ENCODE data around the gene MTHFD1.

Gene MTHFD1

DNA sequence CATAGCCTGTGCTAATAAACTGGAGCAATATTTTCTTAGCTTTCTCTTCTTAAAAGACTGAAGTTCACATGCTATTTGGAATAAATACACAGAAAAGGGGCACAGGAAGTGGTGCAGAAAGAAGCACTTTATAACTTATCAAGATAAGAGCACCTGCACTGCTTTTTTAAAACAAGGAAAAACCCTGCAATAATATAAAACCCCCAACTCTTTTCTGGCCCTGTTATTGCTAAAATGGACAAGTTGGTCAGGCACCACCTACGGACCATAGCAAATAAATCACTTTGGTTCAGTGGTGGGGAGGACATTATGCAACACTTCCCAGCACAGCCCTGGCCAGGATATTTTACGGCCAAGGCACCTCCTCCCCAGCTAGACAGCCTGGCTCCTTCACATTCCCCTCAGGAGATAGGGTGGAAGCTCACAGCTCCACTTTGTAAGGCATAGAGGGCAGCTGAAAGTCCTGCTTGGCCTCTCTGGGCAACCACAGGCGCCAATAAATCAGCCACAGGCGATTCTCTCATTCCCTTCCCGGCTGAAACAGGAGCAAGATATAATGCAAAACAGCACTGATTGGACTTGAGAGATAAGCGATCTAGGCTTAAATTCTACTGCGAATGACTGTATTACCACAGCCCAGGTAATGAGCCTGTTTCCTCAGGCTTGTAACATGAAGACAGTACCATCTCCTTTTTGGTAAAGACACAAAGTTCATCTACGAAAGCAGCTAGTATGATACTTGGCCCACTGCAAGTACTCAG is 113.4 kb downstream of the MTHFD1 start:
- peak overlapping the region; percentile 97 for H3K27ac ChIP-seq

DNA sequence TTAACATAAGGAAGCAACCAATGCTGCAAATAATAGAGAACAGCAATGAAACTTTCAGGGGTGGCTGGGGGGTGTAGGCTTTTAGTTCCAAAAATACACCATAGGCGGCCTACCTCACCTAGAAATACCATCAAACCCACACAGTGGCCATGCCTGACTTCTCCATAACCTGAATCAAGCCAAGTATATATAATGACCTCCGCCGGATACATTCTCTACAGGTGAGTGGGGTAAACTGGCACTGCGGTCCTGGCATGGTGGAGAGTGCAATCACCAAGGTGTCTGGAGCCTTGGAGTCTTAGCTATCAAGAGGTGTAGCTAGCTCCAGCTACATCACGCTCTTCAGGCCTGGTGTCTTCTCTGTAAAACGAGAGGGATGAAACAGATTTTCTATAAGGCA is 114.3 kb downstream of the MTHFD1 start:
- H3K27ac ChIP-seq = peak overlapping the region; percentile 97
- no peak for TF ChIP-seq ZFX (IDR thresholded peaks at IDR 0.05)
- TF ChIP-seq, protein P1, sequence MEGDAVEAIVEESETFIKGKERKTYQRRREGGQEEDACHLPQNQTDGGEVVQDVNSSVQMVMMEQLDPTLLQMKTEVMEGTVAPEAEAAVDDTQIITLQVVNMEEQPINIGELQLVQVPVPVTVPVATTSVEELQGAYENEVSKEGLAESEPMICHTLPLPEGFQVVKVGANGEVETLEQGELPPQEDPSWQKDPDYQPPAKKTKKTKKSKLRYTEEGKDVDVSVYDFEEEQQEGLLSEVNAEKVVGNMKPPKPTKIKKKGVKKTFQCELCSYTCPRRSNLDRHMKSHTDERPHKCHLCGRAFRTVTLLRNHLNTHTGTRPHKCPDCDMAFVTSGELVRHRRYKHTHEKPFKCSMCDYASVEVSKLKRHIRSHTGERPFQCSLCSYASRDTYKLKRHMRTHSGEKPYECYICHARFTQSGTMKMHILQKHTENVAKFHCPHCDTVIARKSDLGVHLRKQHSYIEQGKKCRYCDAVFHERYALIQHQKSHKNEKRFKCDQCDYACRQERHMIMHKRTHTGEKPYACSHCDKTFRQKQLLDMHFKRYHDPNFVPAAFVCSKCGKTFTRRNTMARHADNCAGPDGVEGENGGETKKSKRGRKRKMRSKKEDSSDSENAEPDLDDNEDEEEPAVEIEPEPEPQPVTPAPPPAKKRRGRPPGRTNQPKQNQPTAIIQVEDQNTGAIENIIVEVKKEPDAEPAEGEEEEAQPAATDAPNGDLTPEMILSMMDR (conservative IDR thresholded peaks at IDR 0.05) = no peak

More for the DNA sequence above, 113.4 kb downstream of the MTHFD1 start:
- TF ChIP-seq, protein P1 (conservative IDR thresholded peaks at IDR 0.05) = peak; percentile 12; the same call in 1 of the 2 replicates
- no peak for TF ChIP-seq ZFX (IDR thresholded peaks at IDR 0.05)

DNA sequence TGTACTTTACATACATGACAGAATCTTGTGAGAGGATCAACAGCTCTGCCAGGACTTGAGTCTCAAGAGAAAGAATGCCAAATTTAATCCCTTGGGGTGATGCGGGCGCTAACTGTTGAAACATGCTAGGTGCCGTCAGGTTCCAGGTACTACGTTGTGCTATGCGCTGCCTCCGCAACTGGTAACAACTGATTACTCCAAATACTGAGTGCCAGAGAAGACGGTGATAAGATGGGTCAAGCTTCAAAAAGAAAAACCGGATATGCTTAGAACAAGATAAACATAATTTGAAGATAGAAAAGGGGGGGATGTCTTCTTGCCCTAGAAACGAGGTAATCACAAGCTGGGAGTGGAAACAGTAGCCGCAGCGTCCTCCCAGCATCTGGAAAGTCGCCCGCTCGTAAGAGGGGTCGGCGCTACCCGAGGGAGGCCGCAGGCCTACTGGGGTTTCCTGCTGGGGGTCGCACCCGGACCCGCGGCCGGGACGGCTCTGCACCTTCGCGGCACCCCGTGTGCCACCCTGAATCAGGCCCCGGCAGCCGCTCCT is 114.8 kb downstream of the MTHFD1 start:
- peak overlapping the region; percentile 97 for H3K27ac ChIP-seq
- TF ChIP-seq, protein P1 (conservative IDR thresholded peaks at IDR 0.05) = no peak
- TF ChIP-seq ZFX (IDR thresholded peaks at IDR 0.05) = no peak; the same call in 1 of the 2 replicates

DNA sequence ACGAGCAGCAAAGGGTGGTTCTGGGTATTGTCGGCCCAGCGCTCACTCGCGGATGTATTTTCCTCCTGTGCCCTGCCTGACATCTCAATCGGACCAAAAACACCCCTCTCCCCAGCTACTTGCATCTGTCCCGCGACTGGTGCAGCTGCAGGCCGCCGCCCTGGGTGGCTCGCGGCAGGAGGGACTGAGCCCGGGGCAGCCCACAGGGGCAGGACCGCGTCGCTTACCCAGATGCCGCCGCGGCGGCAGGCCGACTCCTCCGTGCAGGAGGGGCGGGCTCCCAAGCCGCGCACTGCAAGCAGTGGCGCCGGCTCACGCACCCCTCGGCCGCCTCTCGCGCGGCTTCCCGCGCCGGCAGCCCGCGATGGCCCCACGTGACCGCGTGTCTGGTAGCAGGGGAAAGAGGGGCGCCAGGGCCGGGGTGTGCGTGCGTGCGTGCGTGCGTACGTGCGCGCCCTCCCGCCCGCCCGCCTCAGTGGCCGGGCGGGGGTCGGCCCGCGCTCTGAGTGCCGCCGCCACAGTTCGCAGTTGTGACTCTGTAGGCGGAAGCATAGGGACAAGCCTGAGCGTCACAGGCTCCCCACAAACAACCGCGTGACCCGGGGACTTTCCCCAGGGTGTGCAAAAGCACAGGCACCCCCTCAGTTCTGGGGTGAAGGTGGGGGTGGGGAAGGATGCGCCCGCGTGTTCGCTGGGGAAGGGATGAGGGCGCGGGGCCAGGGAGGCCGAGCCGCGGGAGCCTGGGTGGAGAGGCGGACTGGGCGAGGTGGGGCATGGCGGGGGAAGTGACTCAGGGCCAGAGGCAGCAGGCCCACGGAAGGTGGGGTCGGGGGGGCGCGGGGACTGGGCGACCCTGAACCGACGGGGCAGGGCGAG is 115.5 kb downstream of the MTHFD1 start, which contains the start of gene ZBTB25:
Gene ZBTB25 (minus strand): TSS at position 405 of the 876 bp plus-strand sequence. CDS start 13,305 bp downstream, outside the sequence.
- peak within 1 kb of the TSS; percentile 97 for H3K27ac ChIP-seq
- TF ChIP-seq, protein P1 (conservative IDR thresholded peaks at IDR 0.05) = no peak
- peak; percentile 61; the same call in 1 of the 2 replicates for TF ChIP-seq ZFX (IDR thresholded peaks at IDR 0.05)

DNA sequence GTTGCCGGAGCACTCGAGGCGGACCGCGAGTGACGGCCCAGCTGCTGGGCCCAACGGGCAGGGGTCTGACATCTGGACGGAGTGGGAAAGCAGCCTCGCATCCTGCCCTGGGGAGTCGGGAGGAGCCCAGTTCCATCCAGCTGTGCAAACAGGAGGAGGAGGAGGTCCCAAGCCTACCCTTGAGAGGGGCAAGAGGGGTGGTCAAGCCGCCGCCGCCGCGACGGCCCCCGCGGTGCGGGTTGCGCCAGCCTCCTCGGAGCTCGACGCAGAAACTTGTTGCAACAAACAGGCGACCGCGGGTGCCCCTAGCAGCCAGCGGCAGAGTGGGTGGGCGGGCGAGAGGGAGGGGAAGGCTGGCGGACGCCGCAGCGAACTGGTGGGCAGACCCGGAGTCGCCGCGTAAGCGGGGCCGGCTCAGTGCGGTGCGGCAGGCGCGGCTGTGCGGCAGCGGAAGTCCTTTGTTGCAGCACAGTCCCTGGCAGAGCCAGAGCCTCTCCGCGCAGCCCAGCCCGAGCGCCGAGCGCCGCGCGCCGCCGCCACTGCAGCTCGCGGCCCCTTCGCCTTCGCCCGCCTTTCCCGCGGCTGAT is 116.2 kb downstream of the MTHFD1 start, which contains the start of gene ZBTB1:
Gene ZBTB1 (plus strand): TSS at position 461 of the 587 bp plus-strand sequence. CDS start 16,735 bp downstream, outside the sequence.
- no peak for TF ChIP-seq ZFX (IDR thresholded peaks at IDR 0.05)
- TF ChIP-seq, protein P1 (conservative IDR thresholded peaks at IDR 0.05) = no peak
- peak within 1 kb of the TSS; percentile 97 for H3K27ac ChIP-seq

DNA sequence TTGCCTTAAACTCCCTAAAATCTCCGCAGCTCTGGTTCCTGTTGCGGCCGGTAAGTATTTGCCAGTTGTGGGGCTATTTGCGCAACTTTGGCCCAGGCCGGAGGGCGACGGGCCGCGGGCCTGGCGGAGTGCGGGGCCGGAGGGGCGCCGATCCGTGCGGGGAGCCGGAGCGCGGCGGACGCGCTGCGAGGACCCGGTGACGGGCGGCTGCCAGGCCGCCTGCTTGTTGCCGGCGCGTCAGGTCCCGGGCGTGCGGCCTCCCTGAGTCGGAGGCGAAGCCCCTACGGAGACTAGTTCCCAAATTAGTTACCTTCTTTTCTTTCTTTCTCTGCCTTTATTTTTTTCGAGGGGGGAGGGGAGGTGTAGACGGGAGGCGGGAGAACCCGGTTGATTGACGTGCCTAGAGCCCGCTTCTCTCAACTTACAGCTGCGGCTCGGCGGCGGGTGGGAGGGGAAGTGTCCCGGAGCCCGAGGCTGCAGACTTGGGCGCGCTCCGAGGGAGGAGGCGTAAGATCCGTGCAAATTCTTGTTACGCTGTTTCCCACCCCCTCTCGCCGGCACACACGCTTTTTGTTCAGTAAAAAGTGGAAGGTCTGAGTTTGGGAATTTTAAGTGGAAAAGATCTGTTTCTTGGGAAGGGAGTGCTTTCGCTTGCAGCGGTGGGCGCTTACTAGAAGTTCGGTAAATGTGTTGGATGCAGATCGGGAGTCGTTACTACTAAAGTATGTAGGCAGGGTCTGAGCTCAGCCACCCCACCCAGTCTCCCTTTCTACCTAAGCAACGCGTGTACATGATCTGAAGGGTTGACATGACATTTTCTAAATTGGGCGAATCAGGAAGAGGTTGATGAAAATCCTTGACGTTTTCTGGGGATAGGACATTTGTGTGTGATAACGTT is 117.0 kb downstream of the MTHFD1 start:
- TF ChIP-seq, protein P1 (conservative IDR thresholded peaks at IDR 0.05) = no peak
- peak; percentile 95 for TF ChIP-seq ZFX (IDR thresholded peaks at IDR 0.05)
- H3K27ac ChIP-seq = peak overlapping the region; percentile 97
